WTC11 (cell line): Measurements from ENCODE around the gene HS6ST1.

ENCODE experiments used
- CBFB ChIP-seq: sonication (generic); formaldehyde crosslinking; IDR thresholded peaks from 2 replicates; pipeline ENCODE4 v1.8.1; 2022; ENCODE audit warnings: mild to moderate bottlenecking, low read depth, missing genetic modification reagents
- TCF7 ChIP-seq: sonication (generic); formaldehyde crosslinking; IDR thresholded peaks from 2 replicates; pipeline ENCODE4 v1.8.0; 2022; ENCODE audit warnings: mild to moderate bottlenecking, low read depth, missing genetic modification reagents, moderate library complexity
- ZNF317 ChIP-seq: sonication (generic); formaldehyde crosslinking; IDR thresholded peaks from 2 replicates; pipeline ENCODE4 v1.8.1; 2023; ENCODE audit warnings: low read depth, mild to moderate bottlenecking, moderate library complexity, missing genetic modification reagents, borderline replicate concordance
- TF ChIP-seq, protein P1 (sequence below): sonication (generic); formaldehyde crosslinking; IDR thresholded peaks from 2 replicates; pipeline ENCODE4 v1.8.1; 2022; ENCODE audit warnings: low read depth, missing genetic modification reagents, borderline replicate concordance
- TF ChIP-seq, protein P2 (sequence below): fragments of 200-600 bp; IDR thresholded peaks from 2 replicates; pipeline ENCODE4 v1.8.0; 2022; ENCODE audit warnings: antibody characterized with exemption

DNA sequence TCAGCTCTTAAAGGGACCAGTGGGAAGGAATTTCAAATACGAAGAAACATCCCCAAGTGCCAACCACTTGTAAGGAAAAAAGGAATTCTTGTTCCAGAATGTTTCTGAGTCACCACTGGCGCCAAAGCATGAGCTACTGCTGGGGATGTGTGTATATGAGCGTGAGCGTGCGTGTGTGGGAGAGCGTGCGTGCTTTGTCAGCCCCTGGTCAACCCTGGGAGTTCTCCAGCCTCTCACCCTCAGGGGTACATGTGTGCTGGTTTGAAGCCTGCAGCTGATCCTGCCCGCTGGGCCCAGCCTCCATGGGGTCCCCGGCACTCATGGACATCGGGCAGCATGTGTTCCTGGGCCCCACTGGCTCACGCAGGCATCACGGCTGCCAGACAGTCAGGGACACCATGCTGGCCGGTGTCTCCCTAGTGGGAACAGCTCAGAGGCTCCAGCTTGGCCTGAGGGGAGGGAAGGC is 17.1 kb downstream of the HS6ST1 start:
- TF ChIP-seq ZNF317 (no peak), TCF7 (CRISPR knock-in tag) (no peak), CBFB (no peak)
- TF ChIP-seq, protein P1, sequence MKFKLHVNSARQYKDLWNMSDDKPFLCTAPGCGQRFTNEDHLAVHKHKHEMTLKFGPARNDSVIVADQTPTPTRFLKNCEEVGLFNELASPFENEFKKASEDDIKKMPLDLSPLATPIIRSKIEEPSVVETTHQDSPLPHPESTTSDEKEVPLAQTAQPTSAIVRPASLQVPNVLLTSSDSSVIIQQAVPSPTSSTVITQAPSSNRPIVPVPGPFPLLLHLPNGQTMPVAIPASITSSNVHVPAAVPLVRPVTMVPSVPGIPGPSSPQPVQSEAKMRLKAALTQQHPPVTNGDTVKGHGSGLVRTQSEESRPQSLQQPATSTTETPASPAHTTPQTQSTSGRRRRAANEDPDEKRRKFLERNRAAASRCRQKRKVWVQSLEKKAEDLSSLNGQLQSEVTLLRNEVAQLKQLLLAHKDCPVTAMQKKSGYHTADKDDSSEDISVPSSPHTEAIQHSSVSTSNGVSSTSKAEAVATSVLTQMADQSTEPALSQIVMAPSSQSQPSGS (CRISPR knock-in tag): no peak
- TF ChIP-seq, protein P2, sequence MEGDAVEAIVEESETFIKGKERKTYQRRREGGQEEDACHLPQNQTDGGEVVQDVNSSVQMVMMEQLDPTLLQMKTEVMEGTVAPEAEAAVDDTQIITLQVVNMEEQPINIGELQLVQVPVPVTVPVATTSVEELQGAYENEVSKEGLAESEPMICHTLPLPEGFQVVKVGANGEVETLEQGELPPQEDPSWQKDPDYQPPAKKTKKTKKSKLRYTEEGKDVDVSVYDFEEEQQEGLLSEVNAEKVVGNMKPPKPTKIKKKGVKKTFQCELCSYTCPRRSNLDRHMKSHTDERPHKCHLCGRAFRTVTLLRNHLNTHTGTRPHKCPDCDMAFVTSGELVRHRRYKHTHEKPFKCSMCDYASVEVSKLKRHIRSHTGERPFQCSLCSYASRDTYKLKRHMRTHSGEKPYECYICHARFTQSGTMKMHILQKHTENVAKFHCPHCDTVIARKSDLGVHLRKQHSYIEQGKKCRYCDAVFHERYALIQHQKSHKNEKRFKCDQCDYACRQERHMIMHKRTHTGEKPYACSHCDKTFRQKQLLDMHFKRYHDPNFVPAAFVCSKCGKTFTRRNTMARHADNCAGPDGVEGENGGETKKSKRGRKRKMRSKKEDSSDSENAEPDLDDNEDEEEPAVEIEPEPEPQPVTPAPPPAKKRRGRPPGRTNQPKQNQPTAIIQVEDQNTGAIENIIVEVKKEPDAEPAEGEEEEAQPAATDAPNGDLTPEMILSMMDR: no peak
